CMK (cell line): ENCODE data around the gene DPYD.

Experiments used
- DNase-seq: peaks from one replicate; pipeline ENCODE4 v3.0.0-alpha.2; 2010; ENCODE audit warnings: low read depth

Gene DPYD

GRCh38 chr1:97034651-97035050, 886.2 kb downstream of the DPYD start:
- DNase-seq: no peak

- no peak for DNase-seq
These were observed 886.9 kb downstream of the DPYD start for GRCh38 chr1:97033949-97034348.
